GM15510 (cell line): Measurements from ENCODE around the gene CADPS.

Experiments
- POLR2A ChIP-seq: IDR thresholded peaks from 3 replicates; pipeline ENCODE4 v1.6.1; 2011; ENCODE audit warnings: borderline replicate concordance; ENCODE audit not compliant: insufficient read length; ENCODE audit errors: extremely low read depth

The CADPS gene

DNA sequence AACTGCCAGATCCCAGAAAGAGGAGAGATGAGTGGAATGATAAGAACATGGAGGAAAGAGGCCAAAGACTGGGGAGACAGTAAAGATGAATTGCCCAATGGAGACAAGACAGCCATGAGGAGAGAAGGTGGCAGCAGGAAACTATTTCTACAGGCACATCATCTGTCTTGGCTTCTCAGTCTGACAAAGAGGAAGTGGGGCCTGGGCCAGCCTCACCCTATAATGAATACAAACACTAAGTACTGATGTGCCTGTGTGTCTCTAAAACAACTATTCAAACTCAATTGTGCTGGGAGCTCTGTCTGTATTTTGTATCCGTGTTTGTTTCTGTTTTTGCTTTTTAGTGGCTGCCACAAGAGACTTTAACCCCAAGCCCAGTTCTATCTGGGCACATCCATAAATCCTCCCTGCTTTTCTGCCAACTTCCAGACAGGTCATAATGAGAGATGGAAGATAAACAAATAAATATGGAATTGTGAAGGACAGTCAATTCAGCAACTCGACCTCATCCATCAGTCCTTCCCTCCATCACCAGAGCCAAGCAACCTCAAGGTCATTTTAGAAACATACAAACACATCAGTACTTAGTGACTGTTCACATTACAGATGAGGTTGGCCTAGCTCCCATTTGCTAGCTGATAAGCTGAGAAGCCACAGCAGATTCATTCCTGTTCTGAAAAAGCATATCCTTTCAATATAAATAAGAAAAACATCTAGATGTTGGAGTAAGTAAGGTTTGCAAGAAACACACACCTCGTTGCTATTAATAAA, 116.7 kb downstream of the CADPS start:
- TF ChIP-seq POLR2A: no peak

DNA sequence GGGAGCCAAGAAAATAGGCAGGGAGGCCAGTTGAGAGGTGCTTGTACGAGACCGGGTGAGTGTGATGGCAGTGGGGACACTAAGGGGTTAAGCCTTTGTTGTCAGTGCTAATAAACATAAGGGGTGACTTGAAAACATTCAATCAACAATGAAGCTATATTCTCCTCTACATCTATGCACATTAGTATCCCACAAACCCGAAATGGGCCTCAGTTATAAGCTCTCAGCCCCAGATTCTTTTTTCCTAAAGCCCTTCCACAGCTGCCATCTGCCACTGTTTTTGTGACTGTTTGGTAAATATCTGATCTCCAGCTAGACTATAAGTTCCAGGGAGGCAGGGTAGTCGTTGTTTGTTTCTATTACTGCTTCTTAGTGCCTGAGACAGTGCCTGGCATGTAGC, 118.2 kb downstream of the CADPS start:
- TF ChIP-seq POLR2A: no peak

DNA sequence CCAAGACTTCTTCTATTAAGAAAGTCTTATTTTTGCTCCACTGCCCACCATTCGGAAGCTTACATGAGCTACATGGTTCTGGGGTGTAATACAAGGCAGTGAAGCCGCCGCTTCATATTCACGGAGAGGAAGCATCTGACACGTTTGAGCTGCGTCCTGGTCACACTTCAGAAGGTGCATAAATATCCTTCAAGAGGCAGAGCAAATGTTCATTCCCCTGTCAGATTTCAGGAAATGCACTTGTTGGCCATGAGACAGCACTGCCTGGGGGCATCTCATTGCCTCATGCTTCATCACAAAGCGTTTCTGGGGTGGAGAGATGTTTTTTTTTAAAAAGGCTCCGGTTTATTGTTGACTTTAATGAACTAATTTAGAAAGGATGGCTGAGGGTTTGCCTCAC, 119.9 kb downstream of the CADPS start:
- no peak for TF ChIP-seq POLR2A

DNA sequence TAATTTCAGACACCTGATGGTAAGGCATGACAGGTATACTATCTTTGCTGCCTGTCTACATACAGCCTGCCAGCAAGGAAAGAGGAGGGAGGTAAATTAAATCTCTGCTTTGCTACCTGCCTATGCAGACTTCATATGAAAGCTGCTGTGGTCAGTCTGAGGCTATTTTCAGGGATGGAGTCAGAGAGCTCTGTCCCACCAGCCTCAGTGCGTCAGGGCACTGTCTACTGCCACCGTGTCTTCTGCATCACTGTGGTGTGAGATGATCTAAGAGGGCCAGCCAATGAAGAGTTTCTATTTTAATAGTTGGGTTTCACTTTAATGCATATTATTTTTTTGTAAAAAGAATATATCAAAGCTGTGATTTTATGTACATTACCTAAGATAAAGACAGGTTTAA, 125.6 kb downstream of the CADPS start:
- no peak for TF ChIP-seq POLR2A

DNA sequence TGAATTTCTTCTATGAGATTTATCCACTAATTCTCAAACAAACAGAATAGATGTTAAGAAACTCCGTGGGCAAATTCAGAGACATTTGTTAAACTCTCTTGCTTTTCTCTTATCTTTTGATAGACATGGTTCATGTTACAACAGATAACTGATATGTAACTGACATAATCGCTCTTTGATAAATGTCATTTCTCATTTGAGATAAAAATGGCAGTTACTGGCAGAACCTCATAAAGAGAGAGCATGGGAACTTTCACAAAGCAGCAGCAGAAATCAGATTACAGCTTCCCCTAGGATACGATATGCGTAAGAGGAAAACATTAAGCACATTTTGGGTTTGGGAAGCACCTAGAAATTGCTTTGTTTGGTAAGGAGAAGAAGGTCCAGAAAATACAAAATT, 126.1 kb downstream of the CADPS start:
- TF ChIP-seq POLR2A: no peak

DNA sequence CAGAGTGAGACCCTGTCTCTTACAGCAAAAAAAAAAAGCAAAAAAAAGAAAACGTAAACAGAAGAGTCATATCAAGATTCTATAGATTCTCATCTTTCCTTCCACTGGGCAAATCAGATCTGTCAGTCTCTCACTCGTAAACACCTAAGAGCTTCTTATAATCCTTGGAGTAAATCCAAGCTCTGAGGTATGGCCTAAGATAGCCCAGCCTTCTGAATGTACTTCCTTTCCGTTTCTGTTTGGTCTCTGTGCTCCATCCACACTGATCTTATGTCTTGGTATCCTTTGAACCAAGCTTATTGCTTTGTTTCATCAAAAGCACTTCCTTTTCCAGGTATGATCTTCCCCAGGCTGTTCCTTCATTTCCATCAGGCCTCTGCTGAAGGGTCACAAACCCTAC, 137.8 kb downstream of the CADPS start:
- TF ChIP-seq POLR2A: no peak

DNA sequence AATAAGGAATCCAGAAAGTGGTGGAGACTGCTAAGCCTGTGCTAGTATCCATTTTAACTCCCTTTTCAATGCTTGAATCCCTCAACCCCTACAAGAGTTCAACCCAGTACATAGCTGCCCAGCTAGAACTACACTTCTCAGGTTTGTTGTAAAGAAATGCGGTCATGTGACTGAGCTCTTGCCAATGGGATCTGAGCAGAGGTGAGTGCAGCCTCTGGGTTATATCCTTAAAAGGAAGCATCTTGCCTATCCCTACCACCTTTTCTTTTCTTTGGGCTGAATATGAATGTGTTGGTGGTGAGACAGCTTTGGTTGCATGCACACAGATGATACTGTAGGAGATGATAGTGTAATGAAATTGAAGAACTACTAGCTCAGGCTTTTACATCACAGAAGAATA, 139.7 kb downstream of the CADPS start:
- no peak for TF ChIP-seq POLR2A

DNA sequence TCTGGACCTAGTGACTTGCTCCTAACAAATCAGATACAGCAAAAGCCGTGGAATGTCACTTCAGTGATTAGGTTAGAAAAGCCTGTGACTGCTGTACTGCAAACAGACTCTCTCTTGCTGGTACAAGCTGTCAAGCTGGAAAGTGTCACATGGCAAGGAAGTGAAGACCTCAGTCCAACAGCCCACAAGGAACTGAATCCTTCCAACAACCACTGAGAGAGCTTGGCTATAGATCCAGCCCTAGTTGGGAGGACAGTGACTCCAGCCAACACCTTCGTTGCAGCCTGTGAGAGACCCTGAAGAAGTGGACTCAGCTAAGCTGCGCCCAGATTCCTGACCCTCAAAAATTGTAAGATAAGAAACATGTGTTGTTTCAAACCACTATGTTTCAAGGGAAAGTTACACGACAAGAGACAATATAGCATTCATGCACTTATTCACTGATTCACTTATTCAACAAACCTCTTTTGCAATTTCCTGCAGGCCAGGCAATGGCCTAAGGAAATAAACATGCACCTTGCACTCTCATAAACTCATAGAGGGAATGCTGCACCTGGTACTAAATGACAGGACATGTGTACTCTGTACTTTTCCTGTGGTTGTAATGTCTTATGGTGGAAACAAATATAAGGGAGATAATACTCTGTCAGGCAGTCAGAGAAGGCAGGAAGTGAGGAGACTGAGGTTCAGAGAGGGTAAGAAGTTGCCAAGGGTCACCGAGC, 142.9 kb downstream of the CADPS start:
- TF ChIP-seq POLR2A: no peak

DNA sequence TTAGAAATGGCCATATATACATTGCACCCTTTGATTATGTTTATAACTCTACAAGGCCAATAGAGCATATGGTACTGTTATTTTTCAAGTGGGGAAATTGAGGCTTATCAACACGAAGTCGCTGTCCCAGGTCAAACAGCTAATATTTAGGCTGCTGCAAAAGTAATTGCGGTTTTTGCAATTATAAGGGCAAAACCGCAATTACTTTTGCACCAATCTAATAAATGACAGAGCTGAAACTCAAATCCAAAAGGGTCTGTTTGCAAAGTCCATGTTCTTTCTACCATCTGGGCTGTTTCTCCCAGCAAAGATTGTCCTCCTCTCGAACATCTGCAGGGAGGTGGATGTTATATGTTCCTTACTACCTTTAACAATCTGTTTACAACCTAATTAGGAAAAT, 147.2 kb downstream of the CADPS start:
- no peak for TF ChIP-seq POLR2A

DNA sequence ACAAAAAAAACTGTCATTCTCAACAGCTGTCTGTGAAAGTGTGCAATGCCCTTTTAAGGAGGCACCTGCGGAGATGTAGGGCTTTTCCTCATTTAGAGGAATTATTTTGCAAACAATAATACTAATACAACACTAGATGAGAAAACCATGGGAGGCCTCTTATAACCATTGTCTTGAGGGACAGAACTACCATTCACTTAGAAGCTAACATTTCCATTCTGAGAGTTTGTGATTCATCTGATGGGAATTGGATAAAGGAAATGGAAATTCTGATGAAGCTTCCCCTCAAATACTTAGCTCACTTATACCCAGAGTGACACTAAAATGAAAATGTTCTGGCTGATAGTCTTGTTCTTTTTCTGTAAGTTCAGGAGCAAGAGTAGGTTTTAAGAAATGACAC, 147.7 kb downstream of the CADPS start:
- TF ChIP-seq POLR2A: no peak

DNA sequence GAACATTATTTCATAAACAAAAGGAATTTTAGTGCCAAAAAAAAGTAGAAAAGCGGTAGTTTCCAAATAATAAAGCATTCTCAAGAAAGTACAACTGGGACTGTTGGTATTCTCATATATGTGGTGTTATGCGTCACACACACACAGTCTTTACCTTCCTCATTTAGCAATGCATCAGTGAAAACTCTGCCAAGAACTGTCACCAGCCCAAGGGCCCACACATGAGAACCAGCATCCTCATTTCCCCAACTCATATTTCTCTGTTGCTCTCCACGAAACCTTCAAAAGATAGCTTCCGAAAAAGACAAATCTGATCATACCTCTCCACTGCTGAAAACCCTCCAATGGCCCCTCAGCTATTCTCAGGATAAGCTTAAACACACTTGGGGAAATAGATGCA, 150.7 kb downstream of the CADPS start:
- no peak for TF ChIP-seq POLR2A

DNA sequence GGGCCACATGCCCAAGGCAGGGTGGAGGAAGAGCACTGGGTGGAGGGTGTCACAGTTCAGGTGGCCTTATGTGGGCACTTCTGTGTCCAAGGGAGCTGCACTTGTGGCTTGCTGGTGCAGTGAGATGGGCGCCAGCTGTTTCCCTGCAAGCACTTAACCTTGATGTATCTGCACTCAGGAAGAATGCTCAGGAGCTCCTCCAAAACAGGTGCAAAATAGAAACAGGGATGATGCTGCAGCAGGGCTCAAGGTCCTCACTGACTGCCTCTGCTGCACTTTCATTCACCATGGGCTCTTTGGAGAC, 151.3 kb downstream of the CADPS start:
- TF ChIP-seq POLR2A: no peak

DNA sequence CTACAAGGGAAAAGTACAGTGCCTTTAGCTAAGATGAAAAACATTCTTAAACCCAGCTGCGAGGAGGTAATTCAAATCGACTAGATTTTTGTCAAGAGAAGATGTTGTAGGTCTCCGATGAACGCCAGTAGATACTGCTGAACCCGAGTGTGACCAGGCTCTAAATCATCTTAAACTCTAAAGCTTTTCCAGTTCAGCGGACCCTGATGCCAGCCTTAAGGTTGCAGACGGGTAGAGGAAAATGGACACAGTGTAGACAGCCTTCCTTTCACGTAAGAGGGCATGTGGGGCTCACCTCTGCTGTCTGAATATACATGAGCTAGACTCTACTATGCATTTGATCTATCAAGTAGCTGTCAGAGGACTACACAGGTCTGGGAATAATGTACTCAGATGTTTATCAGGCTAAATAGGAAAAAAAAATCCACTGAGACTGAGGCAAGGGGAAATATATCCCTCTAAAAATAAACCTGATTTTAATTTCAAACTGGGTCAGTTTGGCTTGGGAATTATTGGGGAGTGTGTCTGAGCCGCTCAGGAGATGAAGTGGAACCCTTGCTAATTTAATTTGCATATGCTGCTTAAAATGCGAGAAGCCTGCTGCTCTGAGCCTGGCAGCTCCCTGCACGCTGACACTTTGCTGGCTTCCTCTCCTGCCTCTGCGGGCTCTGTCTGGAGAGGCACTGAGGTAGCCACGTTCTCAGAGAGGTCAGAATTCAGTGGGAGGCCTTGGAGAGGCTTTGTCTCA, 151.9 kb downstream of the CADPS start:
- no peak for TF ChIP-seq POLR2A

DNA sequence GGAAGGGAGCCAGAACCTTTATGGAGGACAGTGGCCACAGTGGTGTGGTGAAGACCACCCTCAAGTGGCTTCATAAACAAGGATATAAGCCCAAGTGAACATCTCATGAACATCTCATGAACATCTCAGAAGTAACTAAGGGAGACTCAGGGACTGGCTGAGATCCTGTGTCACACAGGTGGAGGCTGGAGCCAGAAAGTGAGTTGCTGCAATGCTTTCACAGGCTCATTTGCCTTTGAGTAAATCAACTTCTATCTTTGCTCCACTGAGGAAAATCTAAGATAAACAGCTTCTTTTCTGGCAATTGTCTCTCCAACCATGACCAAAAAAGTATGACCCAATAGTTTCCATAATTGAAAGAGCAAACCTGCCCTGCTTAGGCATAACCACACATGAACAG, 152.9 kb downstream of the CADPS start:
- TF ChIP-seq POLR2A: no peak

DNA sequence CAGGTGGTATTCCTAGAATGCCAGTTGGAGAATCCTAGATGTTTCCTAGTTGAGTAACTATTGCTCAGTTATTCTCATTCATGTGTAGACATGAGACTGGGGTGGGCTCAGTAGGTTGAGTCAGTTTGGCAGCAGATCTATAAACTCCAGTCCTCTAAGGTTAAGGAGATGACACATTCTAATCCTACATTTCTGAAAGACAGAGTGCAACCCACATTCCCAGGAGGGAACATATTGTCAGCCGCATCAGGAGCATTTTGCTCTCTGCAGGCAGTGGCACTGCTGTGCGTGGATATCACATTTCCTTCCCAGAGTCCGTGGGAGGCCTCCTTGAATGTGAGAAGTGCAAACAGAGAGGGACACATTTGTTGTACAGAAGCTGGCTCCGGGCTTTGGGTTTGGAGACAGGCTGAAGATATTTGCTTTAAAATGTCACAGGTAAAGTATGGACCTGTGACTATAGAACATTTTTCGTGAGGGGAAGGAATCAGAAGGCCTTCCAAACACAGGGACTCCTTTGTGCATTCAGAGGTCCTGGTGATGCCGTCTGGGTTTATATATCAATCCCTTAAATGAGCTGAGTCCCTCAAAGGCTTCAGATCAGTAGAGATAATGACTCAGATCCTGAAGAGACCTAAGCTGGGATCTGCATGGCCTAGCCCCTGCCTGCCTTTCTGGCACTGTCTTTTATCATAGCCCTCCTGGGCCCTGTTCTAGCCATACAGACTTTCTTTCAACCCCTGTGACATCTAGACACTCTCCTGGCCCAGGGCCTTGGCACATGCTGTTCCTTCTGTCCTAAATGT, 156.5 kb downstream of the CADPS start:
- TF ChIP-seq POLR2A: no peak

DNA sequence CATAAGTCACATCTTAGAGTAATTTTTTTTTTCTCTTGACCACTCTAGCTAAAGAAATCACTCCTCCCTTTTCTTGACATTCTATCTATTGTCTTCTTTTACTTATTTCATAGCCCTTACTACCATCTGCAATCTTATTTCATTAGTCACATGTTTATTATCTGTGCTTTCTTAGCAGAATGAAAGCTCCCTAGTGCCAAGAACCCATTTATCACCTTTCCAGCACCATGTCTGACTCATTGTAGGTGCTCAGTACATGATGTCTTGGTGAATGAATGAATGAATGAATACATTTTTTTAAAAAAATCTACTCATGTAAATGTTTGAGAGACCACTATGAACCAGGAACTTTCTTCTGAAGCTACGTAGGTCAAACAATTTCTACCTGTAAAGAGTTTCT, 157.2 kb downstream of the CADPS start:
- no peak for TF ChIP-seq POLR2A

DNA sequence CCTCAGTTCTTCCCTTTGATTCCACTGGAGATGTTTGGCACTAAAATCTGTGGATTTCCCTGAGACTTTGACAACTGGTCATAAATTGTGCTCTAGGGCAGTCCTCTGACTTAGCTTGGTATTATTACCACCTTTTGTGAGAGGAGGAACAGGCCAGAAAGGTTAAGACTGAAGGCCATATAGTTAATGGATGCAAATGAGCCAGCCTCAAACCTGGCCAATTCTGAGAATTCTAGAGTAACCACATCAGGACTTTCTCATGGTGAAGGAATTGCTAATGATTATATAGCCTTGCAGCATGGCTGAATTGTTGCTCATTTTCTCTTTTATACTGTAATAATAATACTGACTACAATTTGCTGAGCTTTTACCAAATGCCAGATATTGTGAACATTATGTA, 162.5 kb downstream of the CADPS start:
- TF ChIP-seq POLR2A: no peak
